Liver (tissue), 9 donors: Measurements from ENCODE around the gene CFAP73. TPM values are rescaled to one million over a fixed set of nuclear protein-coding genes. Genes with fewer than 3 reads are reported as not detected.

Experiments used
- DNase-seq: peaks from one replicate; pipeline ENCODE4 v3.0.0-alpha.2; 2017; ENCODE audit warnings: low spot score
- H3K27ac ChIP-seq, 2 donors: one replicate each; pipeline ENCODE4 v1.7.0; 2013; ENCODE audit warnings: inconsistent platforms in 2 of 2, low read length in 2 of 2, control low read depth in 1 of 2, low read depth in 1 of 2, mild to moderate bottlenecking in 1 of 2
- H3K27me3 ChIP-seq, 4 donors: one replicate each; pipeline versions ENCODE4 v1.6.1 to v1.7.0; 2013; ENCODE audit warnings: low read length in 3 of 4, inconsistent platforms in 1 of 4, mild to moderate bottlenecking in 1 of 4, moderate library complexity in 1 of 4; ENCODE audit not compliant: control insufficient read depth in 4 of 4, insufficient read depth in 4 of 4
- H3K36me3 ChIP-seq, 4 donors: one replicate each; pipeline versions ENCODE4 v1.6.1 to v1.7.0; 2013; ENCODE audit warnings: low read length in 3 of 4, mild to moderate bottlenecking in 3 of 4, low read depth in 1 of 4, moderate library complexity in 1 of 4; ENCODE audit not compliant: control insufficient read depth in 4 of 4, insufficient read depth in 3 of 4
- H3K4me1 ChIP-seq, 4 donors: one replicate each; pipeline versions ENCODE4 v1.6.1 to v1.7.0; 2013; ENCODE audit warnings: low read length in 3 of 4, mild to moderate bottlenecking in 3 of 4, moderate library complexity in 1 of 4; ENCODE audit not compliant: control insufficient read depth in 4 of 4, insufficient read depth in 4 of 4
- H3K4me3 ChIP-seq, 3 donors: one replicate each; pipeline versions ENCODE4 v1.6.1 to v1.7.0; 2013; ENCODE audit warnings: low read length in 3 of 3, control low read depth in 1 of 3, low read depth in 1 of 3, mild to moderate bottlenecking in 1 of 3
- H3K9ac ChIP-seq, 2 donors: one replicate each; pipeline ENCODE4 v1.7.0; 2013; ENCODE audit warnings: low read length in 2 of 2, mild to moderate bottlenecking in 2 of 2, moderate library complexity in 2 of 2, control low read depth in 1 of 2, low read depth in 1 of 2
- H3K9me3 ChIP-seq, 4 donors: one replicate each; pipeline versions ENCODE4 v1.6.1 to v1.7.0; 2013; ENCODE audit warnings: low read length in 3 of 4; ENCODE audit not compliant: control insufficient read depth in 4 of 4
- ATF3 ChIP-seq: IDR thresholded peaks from 2 replicates; pipeline ENCODE4 v1.6.1; 2016; ENCODE audit warnings: antibody characterized with exemption
- CTCF ChIP-seq: fragments of 150-350 bp; IDR thresholded peaks from 2 replicates; pipeline ENCODE4 v1.5.1; 2017; ENCODE audit warnings: improper control_type of control experiment, low read depth, low read length; ENCODE audit not compliant: missing input control
- EGR1 ChIP-seq, 2 donors: IDR thresholded peaks; 2 replicates each; pipeline ENCODE4 v1.6.1; 2016 to 2018; ENCODE audit warnings: antibody characterized with exemption in 2 of 2, low read depth in 2 of 2
- FOXA2 ChIP-seq: IDR thresholded peaks from 2 replicates; pipeline ENCODE4 v1.6.1; 2016; ENCODE audit warnings: antibody characterized with exemption
- GABPA ChIP-seq, 2 donors: IDR thresholded peaks in 1 of 2; conservative IDR thresholded peaks in 1 of 2; 2 replicates each; pipeline ENCODE4 v1.6.1; 2016; ENCODE audit warnings: antibody characterized with exemption in 2 of 2, mild to moderate bottlenecking in 1 of 2, moderate library complexity in 1 of 2
- HNF4G ChIP-seq: IDR thresholded peaks from 2 replicates; pipeline ENCODE4 v1.6.1; 2016; ENCODE audit warnings: antibody characterized with exemption
- MAX ChIP-seq: IDR thresholded peaks from 2 replicates; pipeline ENCODE4 v1.6.1; 2016; ENCODE audit warnings: antibody characterized with exemption
- REST ChIP-seq: IDR thresholded peaks from 2 replicates; pipeline ENCODE4 v1.6.1; 2016; ENCODE audit warnings: antibody characterized with exemption, mild to moderate bottlenecking
- RXRA ChIP-seq, 2 donors: IDR thresholded peaks; 2 replicates each; pipeline ENCODE4 v1.6.1; 2017 to 2018; ENCODE audit warnings: antibody characterized with exemption in 2 of 2, mild to moderate bottlenecking in 1 of 2
- SP1 ChIP-seq: IDR thresholded peaks from 2 replicates; pipeline ENCODE4 v1.6.1; 2018; ENCODE audit warnings: antibody characterized with exemption, mild to moderate bottlenecking
- TAF1 ChIP-seq: conservative IDR thresholded peaks from 2 replicates; pipeline ENCODE4 v1.6.1; 2016; ENCODE audit warnings: antibody characterized with exemption, mild to moderate bottlenecking
- ZBTB33 ChIP-seq: IDR thresholded peaks from 2 replicates; pipeline ENCODE4 v1.6.1; 2016; ENCODE audit warnings: antibody characterized with exemption
- WGBS: extraction: QIAGEN DNeasy Blood & Tissue Kit; methylation state at CpG from one replicate; pipeline ENCODE4 v1.1.7; 2013; 5-methylcytosine and 5-hydroxymethylcytosine counted together
- polyA plus RNA-seq, 2 donors: library from polyadenylated mRNA; stranded (reverse) in 1 of 2; unstranded in 1 of 2; fragments of 200-250 nt in 1 of 2; fragments of >200 nt in 1 of 2; fragmentation: Nextera tagmentation in 1 of 2; extraction: Ambion mirVana in 1 of 2; gene quantifications; one replicate each; pipeline versions ENCODE4 v1.2.1 to v1.2.3, GENCODE V29; 2013 to 2015
- total RNA-seq, 2 donors: library from RNA; depleted of rRNA; stranded (reverse); fragments of >200 nt; gene quantifications; one replicate each; pipeline ENCODE4 v1.2.3, GENCODE V29; 2014
- donor health status: healthy.
- donor health status: healthy.
- donor health status: healthy.
- donor health status: healthy.
- donor health status: healthy.

Gene CFAP73
- total and polyA plus RNA-seq, 4 donors: 0.18 to 0.19 TPM; not detected in 2

GRCh38 chr12:113164014-113164413 is 14.5 kb downstream of the CFAP73 start:
- H3K27ac ChIP-seq: no peak overlapping the region
- H3K9me3 ChIP-seq: no peaks in the 10 kb centered on the region
- no peaks in the 10 kb centered on the region for H3K27me3 ChIP-seq
- WGBS: 97% methylated on average over 13 of the region's 13 CpGs
- TF ChIP-seq ZBTB33: no peak
- TF ChIP-seq RXRA (IDR thresholded peaks at IDR 0.05): no peak
- TF ChIP-seq SP1: no peak
- no peak for TF ChIP-seq EGR1 (IDR thresholded peaks at IDR 0.05; ENCODE audit: low read depth in 2 of 2)
- no peak for TF ChIP-seq CTCF
- no peak for TF ChIP-seq TAF1
- H3K4me1 ChIP-seq: peaks cover 0 to 9% (median 4%) of the 10 kb centered on the region in 4 donors
- H3K9ac ChIP-seq: no peak overlapping the region
- peaks cover 21 to 66% (median 29%) of the 10 kb centered on the region in 4 donors for H3K36me3 ChIP-seq
- no peak overlapping the region for H3K4me3 ChIP-seq
- DNase-seq: no peak

- TF ChIP-seq TAF1 (no peak), RXRA (IDR thresholded peaks at IDR 0.05) (peak; percentile 40 to 43), SP1 (no peak)
- no peak for DNase-seq
- Histone ChIP-seq H3K9me3 (no peaks in the 10 kb centered on the region), H3K27me3 (no peaks in the 10 kb centered on the region), H3K36me3 (peaks cover 20 to 62% (median 34%) of the 10 kb centered on the region in 4 donors), H3K27ac (no peak overlapping the region), H3K9ac (no peak overlapping the region), H3K4me1 (peaks cover 0 to 9% (median 4%) of the 10 kb centered on the region in 4 donors), H3K4me3 (no peak overlapping the region)
- WGBS: 93% methylated on average over 32 of the region's 32 CpGs
Observed at GRCh38 chr12:113165521-113166450, 16.3 kb downstream of the CFAP73 start.

- H3K4me3 ChIP-seq: no peak overlapping the region
- no peaks in the 10 kb centered on the region for H3K9me3 ChIP-seq
- no peaks in the 10 kb centered on the region for H3K4me1 ChIP-seq
- H3K36me3 ChIP-seq: peaks cover 27 to 73% (median 43%) of the 10 kb centered on the region in 4 donors
- no peak for DNase-seq
- no peak overlapping the region for H3K9ac ChIP-seq
- no peaks in the 10 kb centered on the region for H3K27me3 ChIP-seq
- no peak overlapping the region for H3K27ac ChIP-seq
- 96% methylated on average over 10 of the region's 10 CpGs for WGBS
- TF ChIP-seq REST (no peak), FOXA2 (no peak), ATF3 (no peak), HNF4G (no peak), ZBTB33 (no peak), RXRA (IDR thresholded peaks at IDR 0.05) (no peak), SP1 (no peak), TAF1 (no peak), GABPA (IDR thresholded peaks at IDR 0.05 in 1 of 2, conservative IDR thresholded peaks at IDR 0.05 in 1 of 2) (no peak), MAX (no peak)
Observed at GRCh38 chr12:113167868-113168267, 18.3 kb downstream of the CFAP73 start.
